Measurements from ENCODE around the gene SYCN. TPM values are rescaled to one million over a fixed set of nuclear protein-coding genes. Genes with fewer than 3 reads are reported as not detected.

Gene SYCN
- total RNA-seq, 1 experiment from 2014 or later, result not detected

DNA sequence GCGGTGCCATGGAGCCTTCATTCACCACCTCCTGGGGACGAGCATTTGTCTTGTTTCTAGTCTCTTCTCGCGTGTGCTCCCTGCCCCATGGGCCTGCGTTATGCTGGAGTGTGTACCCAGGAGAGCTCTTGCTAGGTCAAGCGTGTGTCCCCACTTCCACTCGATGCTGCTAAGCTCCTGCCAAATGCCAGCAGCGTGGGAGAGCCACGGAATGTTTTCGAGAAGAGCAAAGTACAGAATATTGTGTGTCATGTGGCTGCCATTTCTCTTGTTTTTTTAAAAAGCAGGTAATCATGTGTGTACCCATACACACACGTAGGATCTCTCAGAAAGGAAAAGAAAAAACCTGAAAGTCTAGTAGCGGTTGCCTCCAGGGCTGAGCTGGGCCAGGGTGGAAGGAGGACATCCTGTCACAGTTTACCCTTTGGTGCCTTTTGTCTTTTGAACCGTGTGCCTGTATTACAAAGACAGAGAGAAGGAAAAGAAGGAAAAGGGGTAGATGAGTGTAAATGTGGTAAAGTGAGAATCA lies 49.9 kb downstream of the SYCN start:
- H3K36me3 Mint-ChIP-seq (ENCODE audit: insufficient read depth, unreplicated experiment), result peaks cover 49% of the 10 kb centered on the region

More for the DNA sequence above, 49.9 kb downstream of the SYCN start:
- H3K27me3 Mint-ChIP-seq (ENCODE audit: insufficient read depth, unreplicated experiment), result no peaks in the 10 kb centered on the region
- H3K36me3 ChIP-seq (ENCODE audit: control insufficient read depth, insufficient read depth, low read length), result peaks cover 1% of the 10 kb centered on the region
- H3K4me1 ChIP-seq, result peaks cover 60% of the 10 kb centered on the region
- POLR2A ChIA-PET, result no interaction called here
- H3K4me3 ChIP-seq (ENCODE audit: low read depth, low read length), result no peak overlapping the region
- intact Hi-C loops (cut with micrococcal nuclease; ENCODE audit: unreplicated experiment), result loop anchor here (2.0 kb wide), 1 partner anchor 27 kb away; no protein-coding TSS in a partner anchor
- no peaks in the 10 kb centered on the region for H3K27me3 ChIP-seq (replicated peaks; ENCODE audit: control insufficient read depth, insufficient read depth, low read length)
- no peak for DNase-seq
- H3K4me3 Mint-ChIP-seq (ENCODE audit: unreplicated experiment), result peak overlapping the region; percentile 60
- CTCF ChIA-PET, result interaction anchor here (0.6 to 1.9 kb wide), 3 partner anchors 147 to 188 kb away, joined by 4 to 5 read pairs (median 4); partner anchors contain the start of genes FBXO17 and SAMD4B
- H3K9me3 ChIP-seq, result no peaks in the 10 kb centered on the region
- BruUV-seq (replicated peaks), result no TSS peak
- H3K9me3 Mint-ChIP-seq (ENCODE audit: unreplicated experiment), result no peaks in the 10 kb centered on the region
- H3K4me1 Mint-ChIP-seq (ENCODE audit: low read depth, unreplicated experiment), result peaks cover 68% of the 10 kb centered on the region
- peak overlapping the region; percentile 91 for H3K27ac Mint-ChIP-seq (ENCODE audit: unreplicated experiment)
- TF ChIP-seq, protein P1, sequence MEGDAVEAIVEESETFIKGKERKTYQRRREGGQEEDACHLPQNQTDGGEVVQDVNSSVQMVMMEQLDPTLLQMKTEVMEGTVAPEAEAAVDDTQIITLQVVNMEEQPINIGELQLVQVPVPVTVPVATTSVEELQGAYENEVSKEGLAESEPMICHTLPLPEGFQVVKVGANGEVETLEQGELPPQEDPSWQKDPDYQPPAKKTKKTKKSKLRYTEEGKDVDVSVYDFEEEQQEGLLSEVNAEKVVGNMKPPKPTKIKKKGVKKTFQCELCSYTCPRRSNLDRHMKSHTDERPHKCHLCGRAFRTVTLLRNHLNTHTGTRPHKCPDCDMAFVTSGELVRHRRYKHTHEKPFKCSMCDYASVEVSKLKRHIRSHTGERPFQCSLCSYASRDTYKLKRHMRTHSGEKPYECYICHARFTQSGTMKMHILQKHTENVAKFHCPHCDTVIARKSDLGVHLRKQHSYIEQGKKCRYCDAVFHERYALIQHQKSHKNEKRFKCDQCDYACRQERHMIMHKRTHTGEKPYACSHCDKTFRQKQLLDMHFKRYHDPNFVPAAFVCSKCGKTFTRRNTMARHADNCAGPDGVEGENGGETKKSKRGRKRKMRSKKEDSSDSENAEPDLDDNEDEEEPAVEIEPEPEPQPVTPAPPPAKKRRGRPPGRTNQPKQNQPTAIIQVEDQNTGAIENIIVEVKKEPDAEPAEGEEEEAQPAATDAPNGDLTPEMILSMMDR (IDR thresholded peaks at IDR 0.05; ENCODE audit: insufficient read depth in 1 of 2, low read depth in 1 of 2, low read length in 1 of 2, severe bottlenecking in 1 of 2, unreplicated experiment in 1 of 2), result no peak

Other genes with a start within 250 kb of the SYCN start
- 42.8 and 45.2 TPM in 2 replicates for gene FBXO17, start 228.5 kb downstream of the SYCN start, total RNA-seq (2022)
- gene FBXO27, start 171.7 kb downstream of the SYCN start, total RNA-seq (2022), result 3.4 and 3.8 TPM in 2 replicates
- gene ACP7, start 119.9 kb downstream of the SYCN start, total RNA-seq (2022), result 0.45 and 0.46 TPM in 2 replicates
- 98.6 and 112 TPM in 2 replicates for gene PAK4, start 78.5 kb downstream of the SYCN start, total RNA-seq (2022)
- 0.39 and 0.84 TPM in 2 replicates for gene NCCRP1, start 7.3 kb downstream of the SYCN start, total RNA-seq (2022)
- gene IFNL3, start 40.7 kb upstream of the SYCN start, total RNA-seq (2022), result not detected in 2 replicates
- gene IFNL4, start 44.6 kb upstream of the SYCN start, total RNA-seq (2022), result not detected in 2 replicates
- gene IFNL2, start 64.1 kb upstream of the SYCN start, total RNA-seq (2022), result not detected in 2 replicates
- not detected in 2 replicates for gene IFNL1, start 92.1 kb upstream of the SYCN start, total RNA-seq (2022)
- 21.1 and 21.2 TPM in 2 replicates for gene LRFN1, start 116.6 kb upstream of the SYCN start, total RNA-seq (2022)
- 0.91 TPM in 1 of 2 replicates, not detected in the other for gene GMFG, start 131.8 kb upstream of the SYCN start, total RNA-seq (2022)
- gene SAMD4B, start 138.2 kb upstream of the SYCN start, total RNA-seq (2022), result 132 and 147 TPM in 2 replicates
- 57.9 and 59.0 TPM in 2 replicates for gene PAF1, start 186.8 kb upstream of the SYCN start, total RNA-seq (2022)
- gene MED29, start 187.1 kb upstream of the SYCN start, total RNA-seq (2022), result 50.3 and 50.8 TPM in 2 replicates
- 25.8 and 29.7 TPM in 2 replicates for gene ZFP36, start 202.6 kb upstream of the SYCN start, total RNA-seq (2022)
- 49.8 and 64.1 TPM in 2 replicates for gene PLEKHG2, start 208.4 kb upstream of the SYCN start, total RNA-seq (2022)
- gene RPS16, start 231.7 kb upstream of the SYCN start, total RNA-seq (2022), result 2,801 and 3,019 TPM in 2 replicates
- gene SUPT5H, start 241.3 kb upstream of the SYCN start, total RNA-seq (2022), result 171 and 188 TPM in 2 replicates

All from Caco-2 (cell line).